MM.1S (cell line): Measurements from ENCODE around the gene LAD1.

ENCODE experiments used
- CTCF ChIP-seq: fragments of 300-600 bp; sonication (generic); IDR thresholded peaks from 2 replicates; pipeline ENCODE4 v1.5.1; 2016; ENCODE audit warnings: antibody characterized with exemption, low read length, mixed read lengths
- EZH2phosphoT487 ChIP-seq: fragments of 300-600 bp; sonication (generic); IDR thresholded peaks from 2 replicates; pipeline ENCODE4 v1.6.1; 2018; ENCODE audit warnings: antibody characterized with exemption, low read length

DNA sequence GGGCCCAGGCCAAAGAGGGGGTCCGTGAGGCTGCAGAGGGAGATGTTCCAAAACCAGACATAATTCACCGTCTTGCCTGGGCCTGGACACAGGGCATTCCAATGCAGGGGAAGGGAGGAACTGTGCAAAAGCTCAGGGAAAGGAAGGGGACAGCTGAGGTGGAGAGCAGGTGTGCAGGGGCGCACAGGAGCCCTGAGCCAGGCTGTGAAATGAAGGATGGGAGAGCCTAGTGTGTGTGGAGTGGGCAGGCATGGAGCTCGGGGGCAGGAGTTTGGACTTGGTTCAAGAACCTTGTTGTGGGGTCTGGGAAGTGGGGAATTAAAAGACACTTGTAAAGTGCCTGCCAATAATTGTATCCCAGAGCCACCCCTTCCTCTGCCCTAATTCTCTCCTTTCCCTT lies 20.1 kb upstream of the LAD1 start:
- TF ChIP-seq CTCF (no peak), EZH2phosphoT487 (no peak)
